T-helper 1 cell treated with Interleukin-12 subunit alpha and Interleukin-12 subunit beta and Interleukin-4 antibody, amounts not matched to agents 30 μg/mL and 1 μg/mL, for 36 hours (primary cell): ENCODE results near the gene TBC1D24.
"Not testable (repeated sequence)": the region's sequence is repeated elsewhere in the genome, so short reads cannot be mapped to it uniquely, and the experiment has no call there.

ENCODE experiments used
- H3K27ac Mint-ChIP-seq: one replicate; pipeline ENCODE4 v1.8.0; 2021; ENCODE audit warnings: mild to moderate bottlenecking, mixed read lengths
- H3K27me3 Mint-ChIP-seq: one replicate; pipeline ENCODE4 v1.8.0; 2021; ENCODE audit warnings: low read depth, mixed read lengths
- H3K36me3 Mint-ChIP-seq: one replicate; pipeline ENCODE4 v1.8.0; 2021; ENCODE audit warnings: low read depth, mixed read lengths
- H3K4me1 Mint-ChIP-seq: one replicate; pipeline ENCODE4 v1.8.0; 2021; ENCODE audit warnings: low read depth, mixed read lengths
- H3K4me3 Mint-ChIP-seq: one replicate; pipeline ENCODE4 v1.8.0; 2021; ENCODE audit warnings: mild to moderate bottlenecking, moderate library complexity, mixed read lengths
- H3K9me3 Mint-ChIP-seq: one replicate; pipeline ENCODE4 v1.8.0; 2021; ENCODE audit warnings: mixed read lengths

The TBC1D24 gene

DNA sequence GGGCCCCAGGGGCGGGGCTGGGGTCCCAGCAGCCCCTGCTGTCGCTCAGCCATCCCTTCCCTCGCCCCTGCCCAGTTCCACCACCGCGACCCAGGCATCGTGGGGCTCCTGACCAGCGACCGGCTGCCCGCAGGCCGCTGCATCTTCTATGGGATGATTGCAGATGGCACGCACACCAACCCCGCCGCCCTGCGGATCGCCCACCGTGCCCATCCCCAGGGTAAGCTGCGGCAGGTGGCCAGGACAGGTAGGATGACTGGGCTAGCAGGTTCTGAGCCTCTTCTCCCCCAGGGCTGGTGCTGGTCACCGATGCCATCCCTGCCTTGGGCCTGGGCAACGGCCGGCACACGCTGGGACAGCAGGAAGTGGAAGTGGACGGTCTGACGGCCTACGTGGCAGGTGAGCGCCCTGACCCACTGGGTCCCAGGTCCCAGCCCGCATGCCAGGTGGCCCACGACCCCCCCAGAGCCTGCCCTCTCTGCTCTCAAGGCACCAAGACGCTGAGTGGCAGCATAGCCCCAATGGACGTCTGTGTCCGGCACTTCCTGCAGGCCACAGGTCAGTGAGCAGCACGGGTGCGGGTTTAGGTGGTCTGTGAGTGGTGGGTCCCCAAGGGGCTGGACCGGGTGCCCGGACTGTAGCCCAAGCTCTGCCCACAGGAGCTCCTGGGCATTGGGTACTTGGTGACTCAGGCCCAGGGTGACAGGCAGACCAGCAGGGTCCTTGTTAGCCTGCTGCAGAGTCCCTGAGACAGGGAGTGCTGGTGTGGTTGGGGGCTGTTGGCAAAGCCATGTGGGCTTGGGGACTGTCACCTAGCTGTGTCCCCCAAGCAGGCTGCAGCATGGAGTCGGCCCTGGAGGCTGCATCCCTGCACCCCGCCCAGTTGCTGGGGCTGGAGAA is 53.5 kb downstream of the TBC1D24 start:
- Mint-ChIP-seq H3K9me3 (no peaks in the 10 kb centered on the region), H3K27ac (no peak overlapping the region), H3K36me3 (peaks cover 20% of the 10 kb centered on the region), H3K27me3 (no peaks in the 10 kb centered on the region), H3K4me3 (no peak overlapping the region), H3K4me1 (peaks cover 17% of the 10 kb centered on the region)

DNA sequence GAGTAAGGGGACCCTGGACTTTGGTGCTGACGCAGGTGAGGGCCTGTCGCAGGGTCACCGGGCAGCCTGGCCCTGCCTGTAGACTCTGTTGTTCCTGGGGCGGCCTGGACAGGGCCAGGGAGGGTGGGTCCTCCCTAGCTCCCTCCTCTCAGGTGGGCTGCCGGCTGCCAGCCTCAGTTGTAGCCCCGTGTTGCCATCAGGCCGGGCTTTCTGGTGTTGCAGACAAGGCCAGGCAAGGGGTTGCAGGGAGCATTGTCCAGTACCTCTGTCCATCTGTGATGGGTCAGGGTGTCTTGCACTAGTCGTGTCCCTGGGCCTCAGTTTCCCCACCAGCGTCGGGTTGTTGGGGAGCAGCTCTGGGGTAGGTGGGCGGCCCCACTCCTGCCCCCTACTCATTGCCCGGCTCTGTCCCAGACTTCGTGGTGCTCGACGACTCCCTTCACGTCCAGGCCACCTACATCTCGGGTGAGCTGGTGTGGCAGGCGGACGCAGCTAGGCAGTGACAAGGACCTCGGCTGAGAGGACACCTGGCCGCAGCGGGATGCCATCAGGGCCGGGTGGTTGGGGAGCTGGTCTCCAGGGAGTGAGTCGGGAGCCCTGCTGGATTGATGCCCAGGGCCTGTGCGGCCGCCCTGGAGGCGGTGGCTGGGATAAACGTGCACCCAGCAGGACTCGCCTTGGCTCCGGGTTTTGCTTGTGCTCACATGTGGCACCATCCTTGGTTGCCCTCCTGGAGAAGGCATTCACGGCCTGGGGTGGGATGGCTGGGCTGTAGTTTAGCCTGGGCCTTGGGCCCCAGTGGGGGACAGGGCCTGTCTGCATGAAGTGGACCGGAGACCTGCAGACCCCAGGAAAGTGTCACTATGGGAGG is 54.4 kb downstream of the TBC1D24 start:
- Mint-ChIP-seq H3K27me3 (no peaks in the 10 kb centered on the region), H3K4me1 (peaks cover 17% of the 10 kb centered on the region), H3K9me3 (no peaks in the 10 kb centered on the region), H3K27ac (no peak overlapping the region), H3K4me3 (no peak overlapping the region), H3K36me3 (peaks cover 14% of the 10 kb centered on the region)

DNA sequence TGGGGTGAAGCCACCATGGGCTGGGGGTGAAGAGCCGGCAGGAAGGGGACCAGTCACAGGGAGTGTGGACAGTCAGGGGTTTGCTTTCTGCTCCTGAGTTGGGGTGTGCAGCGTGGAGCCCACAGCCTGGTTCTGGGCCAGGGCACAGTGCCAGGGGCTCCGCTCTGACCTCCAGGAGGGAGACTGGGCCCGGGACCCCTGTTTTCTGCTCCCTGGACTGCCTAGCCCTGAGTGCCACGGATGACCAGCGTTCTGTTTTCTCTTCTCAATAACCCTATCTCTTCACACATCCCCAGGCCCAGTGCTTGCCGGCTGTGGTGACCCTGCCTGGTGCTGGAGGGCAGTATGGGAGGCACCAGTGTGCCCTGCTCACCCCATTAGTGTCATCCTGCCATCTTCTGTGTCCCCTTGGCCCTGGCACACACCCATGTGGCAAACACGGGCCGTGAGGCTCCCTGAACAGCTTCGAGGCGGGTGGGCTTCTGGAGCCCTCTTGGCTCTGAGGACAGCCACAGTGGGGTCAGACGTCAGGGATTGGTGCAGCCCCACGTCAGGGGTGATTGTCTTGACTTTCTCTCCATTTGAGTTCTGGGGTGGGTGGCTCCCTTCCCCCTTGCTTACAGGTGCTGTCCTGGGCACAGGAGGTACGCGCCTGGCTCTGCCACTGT is 55.2 kb downstream of the TBC1D24 start:
- peak overlapping the region; percentile 51 for H3K4me3 Mint-ChIP-seq

DNA sequence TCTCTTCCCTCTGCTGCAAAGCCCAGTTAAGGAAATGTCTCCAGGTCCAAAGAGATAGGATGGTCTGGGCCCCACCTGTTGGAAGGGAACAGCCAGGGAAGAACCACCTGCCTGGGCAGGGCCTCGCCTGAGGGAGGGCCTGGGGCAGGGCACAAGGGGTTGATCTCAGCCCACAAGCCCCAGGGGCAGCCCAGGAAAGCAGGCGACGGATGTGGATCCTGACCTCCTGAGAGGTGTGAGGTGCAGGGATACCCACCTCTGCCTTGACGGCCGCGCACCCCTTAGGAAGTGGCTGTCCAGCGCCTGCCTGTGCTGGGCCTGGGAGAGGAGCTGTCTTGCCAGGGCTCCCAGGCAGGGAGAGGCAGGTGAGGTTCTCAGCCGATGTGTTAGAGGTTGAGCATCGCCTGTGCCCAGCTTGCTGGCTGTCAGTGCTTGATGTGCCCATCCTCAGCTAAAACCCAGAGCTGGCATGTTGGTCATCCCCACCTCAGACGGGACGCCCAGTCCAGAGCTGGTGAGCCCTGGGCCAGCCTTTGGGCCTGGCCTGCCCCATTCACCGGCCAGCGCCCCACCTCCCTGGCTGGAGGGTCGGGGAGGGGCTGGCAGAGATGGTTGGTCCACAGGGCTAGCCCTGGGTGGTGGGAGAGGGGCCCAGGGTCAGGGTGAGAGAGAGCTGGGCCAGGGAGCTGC is 55.8 kb downstream of the TBC1D24 start:
- peaks cover 7% of the 10 kb centered on the region for H3K36me3 Mint-ChIP-seq
- peaks cover 16% of the 10 kb centered on the region for H3K4me1 Mint-ChIP-seq
- H3K9me3 Mint-ChIP-seq = no peaks in the 10 kb centered on the region
- peak overlapping the region; percentile 100 for H3K27ac Mint-ChIP-seq
- H3K27me3 Mint-ChIP-seq = no peaks in the 10 kb centered on the region
- peak overlapping the region; percentile 98 for H3K4me3 Mint-ChIP-seq

More for the DNA sequence above, 55.2 kb downstream of the TBC1D24 start:
- Mint-ChIP-seq H3K36me3 (peaks cover 7% of the 10 kb centered on the region), H3K27me3 (no peaks in the 10 kb centered on the region), H3K4me1 (peaks cover 16% of the 10 kb centered on the region), H3K9me3 (no peaks in the 10 kb centered on the region), H3K27ac (peak overlapping the region; percentile 49)

DNA sequence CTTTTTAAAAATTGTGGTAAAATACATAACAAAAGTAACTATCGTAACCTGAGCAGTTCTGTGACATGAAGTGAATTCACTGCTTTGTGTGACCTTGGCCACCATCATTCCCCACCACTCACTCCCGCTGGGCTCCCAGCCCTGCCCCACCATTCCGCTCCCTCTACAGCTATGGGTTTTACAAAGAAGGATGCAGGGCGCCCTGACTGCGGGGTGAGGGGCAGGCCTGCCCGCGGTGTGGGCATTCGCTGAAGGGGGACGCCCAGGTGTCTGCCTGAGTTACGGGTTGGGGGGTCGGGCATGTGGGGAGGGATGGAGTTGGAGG is 56.4 kb downstream of the TBC1D24 start, which contains the start of gene CEMP1:
Gene CEMP1 (minus strand): TSS at position 38 of the 325 bp plus-strand sequence. CDS start 335 bp downstream, outside the sequence.
- peaks cover 6% of the 10 kb centered on the region for H3K36me3 Mint-ChIP-seq
- peaks cover 16% of the 10 kb centered on the region for H3K4me1 Mint-ChIP-seq
- no peaks in the 10 kb centered on the region for H3K9me3 Mint-ChIP-seq
- no peaks in the 10 kb centered on the region for H3K27me3 Mint-ChIP-seq
- H3K4me3 Mint-ChIP-seq = peak within 1 kb of the TSS; percentile 98
- H3K27ac Mint-ChIP-seq = peak within 1 kb of the TSS; percentile 100

DNA sequence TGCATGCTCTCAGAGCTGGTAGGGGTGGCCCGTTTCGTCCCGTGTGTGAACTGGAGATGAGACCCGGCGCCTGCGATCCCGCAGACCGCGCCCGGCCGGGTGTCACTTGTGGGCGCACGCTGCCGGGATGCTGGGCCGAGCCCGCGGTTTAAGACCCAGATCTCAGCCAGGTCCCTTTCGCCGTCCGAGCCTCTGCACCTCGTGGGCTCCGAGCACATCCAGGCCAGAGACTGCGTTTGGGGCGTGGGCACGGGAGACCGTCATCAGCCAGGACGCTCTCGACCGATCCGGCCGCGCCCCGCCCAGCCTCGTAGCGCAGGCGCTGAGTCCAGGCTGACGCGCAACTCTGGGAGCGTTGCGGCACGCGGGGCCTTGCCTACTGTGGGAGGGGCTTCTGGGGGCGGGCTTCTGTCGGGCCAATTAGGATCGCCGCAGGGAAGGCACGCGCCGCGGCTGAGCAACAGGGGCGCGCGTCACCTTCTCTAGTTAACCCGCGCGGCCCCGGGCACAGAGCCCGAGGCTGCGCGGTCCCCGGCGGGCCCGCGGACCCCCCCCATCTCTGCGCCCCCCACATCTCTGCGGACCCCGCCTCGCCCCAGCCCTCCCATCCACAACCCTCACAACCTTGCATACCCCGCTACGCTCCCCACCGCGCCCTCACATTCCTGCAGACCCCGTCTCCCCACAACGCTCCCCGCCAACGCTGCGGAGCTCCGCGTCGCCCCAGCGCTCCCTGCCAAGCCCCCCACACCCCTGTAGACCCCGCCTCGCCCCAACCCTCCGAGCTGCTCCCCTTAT is 57.0 kb downstream of the TBC1D24 start:
- H3K4me1 Mint-ChIP-seq = peaks cover 16% of the 10 kb centered on the region
- H3K36me3 Mint-ChIP-seq = peaks cover 5% of the 10 kb centered on the region
- H3K27ac Mint-ChIP-seq = peak overlapping the region; percentile 100
- H3K9me3 Mint-ChIP-seq = no peaks in the 10 kb centered on the region
- no peaks in the 10 kb centered on the region for H3K27me3 Mint-ChIP-seq
- H3K4me3 Mint-ChIP-seq = peak overlapping the region; percentile 98

DNA sequence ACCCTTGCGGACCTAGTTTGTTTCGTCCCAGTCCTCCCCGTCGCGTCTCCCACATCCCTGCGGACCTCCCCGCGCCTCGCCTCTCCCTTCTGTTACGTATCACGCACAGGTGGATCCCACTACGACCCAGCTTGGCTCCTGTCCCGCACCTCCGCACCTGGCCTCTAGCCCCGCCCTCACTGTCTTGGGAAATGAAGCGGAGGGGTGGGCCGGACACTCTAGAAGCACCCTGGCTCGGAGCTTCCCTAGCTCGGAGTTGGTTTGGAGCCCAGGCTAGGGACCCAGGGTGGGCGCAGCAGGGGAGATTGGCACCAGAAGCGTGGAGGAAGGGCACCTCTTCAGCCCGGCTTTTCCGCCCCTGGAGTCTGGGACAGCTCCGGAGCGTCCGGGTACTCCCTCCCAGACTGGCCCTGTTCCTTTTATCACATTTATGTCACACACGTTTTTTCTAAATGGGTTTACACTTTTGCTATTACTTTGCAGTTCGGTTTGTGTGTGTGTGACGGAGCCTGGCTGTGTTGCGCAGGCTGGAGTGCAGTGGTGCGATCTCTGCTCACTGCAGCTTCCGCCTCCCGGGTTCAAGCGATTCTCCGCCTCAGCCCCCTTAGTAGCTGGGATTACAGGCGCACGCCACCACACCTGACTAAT is 57.7 kb downstream of the TBC1D24 start:
- H3K4me3 Mint-ChIP-seq = peak overlapping the region; percentile 98
- peaks cover 3% of the 10 kb centered on the region for H3K36me3 Mint-ChIP-seq
- peak overlapping the region; percentile 100 for H3K27ac Mint-ChIP-seq
- H3K9me3 Mint-ChIP-seq = no peaks in the 10 kb centered on the region
- H3K4me1 Mint-ChIP-seq = peaks cover 18% of the 10 kb centered on the region
- H3K27me3 Mint-ChIP-seq = no peaks in the 10 kb centered on the region

DNA sequence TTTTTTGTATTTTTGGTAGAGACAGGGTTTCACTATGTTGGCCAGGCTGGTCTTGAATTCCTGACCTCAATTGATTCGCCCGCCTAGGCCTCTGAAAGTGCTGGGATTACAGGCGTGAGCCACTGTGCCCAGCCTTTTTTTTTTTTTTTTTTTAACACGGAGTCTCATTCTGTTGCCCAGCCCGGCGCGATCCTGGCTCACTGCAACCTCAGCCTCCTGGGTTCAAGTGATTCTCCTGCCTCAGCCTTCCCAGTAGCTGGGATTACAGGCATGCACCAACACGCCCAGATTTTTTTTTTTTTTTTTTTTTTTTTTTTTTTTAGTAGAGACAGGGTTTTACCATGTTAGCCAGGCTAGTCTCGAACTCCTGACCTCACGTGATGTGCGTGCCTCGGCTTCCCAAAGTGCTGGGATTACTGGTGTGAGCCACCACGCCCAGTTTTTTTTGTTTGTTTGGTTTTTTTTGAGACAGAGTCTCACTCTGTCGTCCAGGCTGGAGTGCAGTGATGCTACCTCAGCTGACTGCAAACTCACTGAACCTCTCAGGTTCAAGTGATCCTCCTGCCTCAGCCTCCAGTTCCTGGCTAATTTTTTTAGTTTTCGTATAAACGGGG is 58.3 kb downstream of the TBC1D24 start:
- not testable (repeated sequence) for H3K36me3 Mint-ChIP-seq, H3K9me3 Mint-ChIP-seq, H3K27me3 Mint-ChIP-seq
- Mint-ChIP-seq H3K4me3 (peak overlapping the region; percentile 98), H3K27ac (peak overlapping the region; percentile 100), H3K4me1 (peaks cover 18% of the 10 kb centered on the region)

DNA sequence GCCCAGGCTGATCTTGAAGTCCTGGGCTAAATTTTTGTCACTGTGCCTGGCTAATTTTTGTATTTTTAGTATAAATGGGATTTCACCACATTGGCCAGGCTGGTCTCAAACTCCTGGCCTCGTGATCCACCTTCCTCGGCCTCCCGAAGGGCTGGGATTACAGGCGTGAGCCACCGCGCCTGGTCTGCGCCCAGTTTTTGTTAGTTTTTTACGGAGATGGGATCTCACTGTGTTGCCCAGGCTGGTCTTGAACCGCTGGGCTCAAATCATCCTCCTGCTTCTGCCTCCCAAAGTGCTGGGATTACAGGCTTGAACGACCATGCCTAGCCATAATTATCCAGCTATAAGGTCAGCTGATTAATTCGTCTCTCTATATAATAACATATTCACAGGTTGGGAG is 59.0 kb downstream of the TBC1D24 start:
- peak overlapping the region; percentile 51 for H3K4me3 Mint-ChIP-seq
- H3K27ac Mint-ChIP-seq = peak overlapping the region; percentile 73
- H3K36me3 Mint-ChIP-seq = peaks cover 5% of the 10 kb centered on the region
- no peaks in the 10 kb centered on the region for H3K27me3 Mint-ChIP-seq
- H3K4me1 Mint-ChIP-seq = peaks cover 20% of the 10 kb centered on the region
- no peaks in the 10 kb centered on the region for H3K9me3 Mint-ChIP-seq

DNA sequence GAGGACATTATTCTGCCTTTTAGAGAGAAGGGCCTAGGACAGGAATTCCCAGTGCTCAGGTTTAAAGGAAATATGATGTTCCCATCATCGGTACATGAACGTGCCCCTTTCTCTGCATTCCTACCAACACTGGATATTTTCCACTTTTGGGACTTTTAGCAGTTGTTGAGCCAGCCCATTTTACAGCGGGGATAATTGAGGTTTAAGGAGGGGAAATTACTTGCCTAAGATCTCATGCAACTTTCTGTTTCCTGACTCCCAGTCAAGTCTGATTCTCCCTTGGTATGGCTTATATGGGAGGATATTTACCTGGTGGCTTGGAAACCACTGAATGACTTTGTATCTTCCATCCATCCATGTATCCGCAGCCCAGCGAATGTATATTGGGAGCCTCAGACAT is 59.4 kb downstream of the TBC1D24 start:
- peaks cover 22% of the 10 kb centered on the region for H3K4me1 Mint-ChIP-seq
- H3K27ac Mint-ChIP-seq = peak overlapping the region; percentile 73
- not testable (repeated sequence) for H3K27me3 Mint-ChIP-seq, H3K4me3 Mint-ChIP-seq, H3K9me3 Mint-ChIP-seq, H3K36me3 Mint-ChIP-seq

DNA sequence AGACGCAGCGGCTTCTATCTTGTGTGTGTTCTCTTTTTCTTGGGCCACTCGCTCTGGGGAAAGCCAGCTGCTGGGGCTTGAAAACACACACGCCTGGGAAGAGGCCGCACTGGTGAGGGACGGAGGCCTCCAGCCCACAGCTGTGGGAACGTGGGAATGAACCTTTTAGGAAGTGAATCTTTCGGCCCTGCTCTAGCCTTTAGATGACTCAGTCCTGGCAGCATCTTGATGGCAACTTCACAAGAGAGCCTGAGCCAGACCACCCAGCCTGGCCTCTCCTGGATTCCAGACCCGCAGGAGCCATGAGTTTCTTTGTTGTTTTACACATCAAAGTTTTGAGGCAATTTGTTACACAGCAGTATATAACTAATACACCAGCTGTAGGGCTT is 60.7 kb downstream of the TBC1D24 start:
- no peaks in the 10 kb centered on the region for H3K27me3 Mint-ChIP-seq
- peaks cover 31% of the 10 kb centered on the region for H3K4me1 Mint-ChIP-seq
- H3K36me3 Mint-ChIP-seq = peaks cover 6% of the 10 kb centered on the region
- no peaks in the 10 kb centered on the region for H3K9me3 Mint-ChIP-seq
- H3K4me3 Mint-ChIP-seq = peak overlapping the region; percentile 10
- H3K27ac Mint-ChIP-seq = no peak overlapping the region

DNA sequence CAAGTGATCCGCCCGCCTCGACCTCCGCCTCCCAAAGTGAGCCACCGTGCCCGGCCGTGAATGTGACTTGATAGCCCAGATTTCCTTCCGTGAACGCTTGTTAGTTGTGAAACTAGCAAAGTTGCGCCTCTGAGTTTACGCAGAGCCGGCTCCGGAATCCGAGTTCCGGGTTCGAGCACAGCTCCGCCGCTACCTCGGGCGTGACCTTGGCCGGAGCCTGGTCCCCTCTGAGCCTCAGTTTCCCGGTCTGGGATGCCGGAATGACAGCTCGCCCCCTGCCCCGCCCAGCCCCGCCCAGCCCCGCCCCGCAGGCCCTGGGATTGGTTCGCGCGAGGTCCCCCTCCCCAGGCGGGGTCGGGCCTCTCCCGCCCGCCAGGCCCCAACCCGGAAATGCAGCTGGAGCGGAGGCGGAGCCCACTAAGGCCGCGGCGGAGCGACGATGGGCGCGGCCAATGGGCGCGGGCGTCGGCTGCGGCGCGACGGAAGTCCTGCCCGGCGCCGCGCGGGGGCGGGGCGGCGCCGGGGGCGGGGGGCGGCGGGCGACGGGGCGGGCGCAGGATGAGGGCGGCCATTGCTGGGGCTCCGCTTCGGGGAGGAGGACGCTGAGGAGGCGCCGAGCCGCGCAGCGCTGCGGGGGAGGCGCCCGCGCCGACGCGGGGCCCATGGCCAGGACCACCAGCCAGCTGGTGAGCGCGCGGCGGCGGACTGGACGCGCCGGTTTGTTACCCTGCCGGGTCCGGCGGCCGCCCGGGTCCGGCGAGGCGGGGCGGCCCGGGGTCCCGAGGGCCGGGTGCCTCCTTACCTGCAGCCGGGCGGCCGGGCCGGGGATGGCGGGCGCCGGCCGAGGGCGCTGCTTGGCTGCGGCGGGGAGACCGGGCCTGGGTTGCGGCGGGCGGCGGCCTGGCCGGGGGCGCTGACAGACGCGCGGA is 62.8 kb downstream of the TBC1D24 start, which contains the start of gene PDPK1:
Gene PDPK1 (plus strand): TSS at position 571 of the 929 bp plus-strand sequence. CDS start 92 bp downstream, at position 663.
- Mint-ChIP-seq H3K27me3 (no peaks in the 10 kb centered on the region), H3K36me3 (peaks cover 6% of the 10 kb centered on the region), H3K4me3 (peak within 1 kb of the TSS; percentile 87), H3K4me1 (peaks cover 26% of the 10 kb centered on the region), H3K27ac (peak within 1 kb of the TSS; percentile 93), H3K9me3 (no peaks in the 10 kb centered on the region)
